Measurements from ENCODE around the gene CHMP6. TPM values are rescaled to one million over a fixed set of nuclear protein-coding genes. Genes with fewer than 3 reads are reported as not detected.

Gene CHMP6
- total RNA-seq, 1 donor from 2014 or later = 27.8 TPM

- no peak for DNase-seq (ENCODE audit: low spot score, unreplicated experiment)
- Mint-ChIP-seq H3K4me1 (ENCODE audit: low read depth) (peaks cover 5% of the 10 kb centered on the region), H3K9me3 (ENCODE audit: low read depth) (no peaks in the 10 kb centered on the region), H3K27me3 (peaks cover 12% of the 10 kb centered on the region), H3K36me3 (ENCODE audit: insufficient read depth) (peaks cover 7% of the 10 kb centered on the region), H3K27ac (no peak overlapping the region), H3K4me3 (ENCODE audit: low read depth) (no peak overlapping the region)
- no peak for TF ChIP-seq CTCF (IDR thresholded peaks at IDR 0.05; ENCODE audit: unreplicated experiment)
Measured at GRCh38 chr17:80997424-80998117, 5.9 kb downstream of the CHMP6 start.

- no peak overlapping the region for H3K4me3 Mint-ChIP-seq (ENCODE audit: low read depth)
- peaks cover 7% of the 10 kb centered on the region for H3K36me3 Mint-ChIP-seq (ENCODE audit: insufficient read depth)
- TF ChIP-seq CTCF (IDR thresholded peaks at IDR 0.05; ENCODE audit: unreplicated experiment) = no peak
- no peaks in the 10 kb centered on the region for H3K9me3 Mint-ChIP-seq (ENCODE audit: low read depth)
- no peak for DNase-seq (ENCODE audit: low spot score, unreplicated experiment)
- H3K4me1 Mint-ChIP-seq (ENCODE audit: low read depth) = no peaks in the 10 kb centered on the region
- peaks cover 18% of the 10 kb centered on the region for H3K27me3 Mint-ChIP-seq
- H3K27ac Mint-ChIP-seq = no peak overlapping the region
Measured at GRCh38 chr17:80998118-80998747, 6.6 kb downstream of the CHMP6 start.

GRCh38 chr17:80998748-80999535 lies 7.3 kb downstream of the CHMP6 start:
- Mint-ChIP-seq H3K4me1 (ENCODE audit: low read depth) (no peaks in the 10 kb centered on the region), H3K4me3 (ENCODE audit: low read depth) (no peak overlapping the region), H3K9me3 (ENCODE audit: low read depth) (no peaks in the 10 kb centered on the region), H3K27ac (no peak overlapping the region), H3K36me3 (ENCODE audit: insufficient read depth) (peaks cover 7% of the 10 kb centered on the region), H3K27me3 (peaks cover 24% of the 10 kb centered on the region)
- TF ChIP-seq CTCF (IDR thresholded peaks at IDR 0.05; ENCODE audit: unreplicated experiment) = no peak
- no peak for DNase-seq (ENCODE audit: low spot score, unreplicated experiment)

- no peak overlapping the region for H3K4me3 Mint-ChIP-seq (ENCODE audit: low read depth)
- H3K27me3 Mint-ChIP-seq = peaks cover 28% of the 10 kb centered on the region
- TF ChIP-seq CTCF (IDR thresholded peaks at IDR 0.05; ENCODE audit: unreplicated experiment) = no peak
- H3K4me1 Mint-ChIP-seq (ENCODE audit: low read depth) = peaks cover 2% of the 10 kb centered on the region
- peaks cover 7% of the 10 kb centered on the region for H3K36me3 Mint-ChIP-seq (ENCODE audit: insufficient read depth)
- DNase-seq (ENCODE audit: low spot score, unreplicated experiment) = no peak
- H3K9me3 Mint-ChIP-seq (ENCODE audit: low read depth) = no peaks in the 10 kb centered on the region
- H3K27ac Mint-ChIP-seq = no peak overlapping the region
Measured at GRCh38 chr17:80999536-81000333, 8.1 kb downstream of the CHMP6 start.

GRCh38 chr17:81000334-81000630 lies 8.6 kb downstream of the CHMP6 start:
- no peak overlapping the region for H3K27ac Mint-ChIP-seq
- H3K9me3 Mint-ChIP-seq (ENCODE audit: low read depth) = no peaks in the 10 kb centered on the region
- no peak for TF ChIP-seq CTCF (IDR thresholded peaks at IDR 0.05; ENCODE audit: unreplicated experiment)
- H3K27me3 Mint-ChIP-seq = peaks cover 31% of the 10 kb centered on the region
- no peak for DNase-seq (ENCODE audit: low spot score, unreplicated experiment)
- H3K4me3 Mint-ChIP-seq (ENCODE audit: low read depth) = no peak overlapping the region
- H3K4me1 Mint-ChIP-seq (ENCODE audit: low read depth) = peaks cover 3% of the 10 kb centered on the region
- peaks cover 7% of the 10 kb centered on the region for H3K36me3 Mint-ChIP-seq (ENCODE audit: insufficient read depth)

All from progenitor cell of endocrine pancreas (in vitro differentiated cells).